ENCODE results near the gene NACA.
"Not testable (repeated sequence)": the region's sequence is repeated elsewhere in the genome, so short reads cannot be mapped to it uniquely, and the experiment has no call there.

The NACA gene

DNA sequence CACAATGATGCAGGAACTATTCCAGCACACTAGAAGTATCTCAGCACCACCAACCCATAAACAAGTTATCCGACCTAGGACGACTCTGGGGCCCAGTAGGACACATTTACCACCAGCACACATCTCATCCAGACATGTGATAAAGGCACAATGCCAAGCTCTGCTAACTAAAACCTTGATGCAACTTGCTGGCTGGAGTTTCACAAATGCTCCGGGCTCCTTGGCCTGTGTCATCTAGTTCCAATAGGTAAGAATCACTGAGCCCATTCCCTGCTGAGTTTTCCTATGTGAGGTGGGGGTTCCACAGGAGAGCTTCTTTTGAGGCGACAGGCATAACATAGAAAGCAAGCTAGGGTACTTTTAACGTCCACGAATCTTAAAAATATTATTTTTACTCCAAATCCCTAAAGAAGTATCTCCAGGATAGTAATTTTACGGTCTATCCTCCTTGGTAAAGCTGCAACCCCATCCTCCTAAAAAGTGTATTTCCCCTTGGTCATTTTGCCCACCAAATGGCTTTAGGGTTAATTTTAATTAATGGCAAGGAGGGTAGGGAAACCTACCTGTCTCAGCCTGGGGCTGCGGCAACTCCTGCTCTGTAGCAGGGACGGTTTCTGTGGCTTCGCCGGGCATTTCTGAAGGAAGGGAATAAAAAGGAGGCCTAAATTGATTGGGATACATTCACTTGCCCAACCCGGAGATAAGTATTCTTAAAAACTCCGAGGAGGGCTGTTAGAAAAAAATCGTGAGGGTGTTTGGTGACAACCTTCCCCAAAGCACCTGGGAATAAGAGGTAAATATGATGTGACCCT is 1.0 kb downstream of the NACA start:
- DNase-seq, result peak; percentile 16

- DNase-seq, result no peak
These were observed 1.7 kb downstream of the NACA start for GRCh38 chr12:56723352-56723751.

GRCh38 chr12:56722832-56723231 is 2.3 kb downstream of the NACA start:
- DNase-seq, result no peak

DNA sequence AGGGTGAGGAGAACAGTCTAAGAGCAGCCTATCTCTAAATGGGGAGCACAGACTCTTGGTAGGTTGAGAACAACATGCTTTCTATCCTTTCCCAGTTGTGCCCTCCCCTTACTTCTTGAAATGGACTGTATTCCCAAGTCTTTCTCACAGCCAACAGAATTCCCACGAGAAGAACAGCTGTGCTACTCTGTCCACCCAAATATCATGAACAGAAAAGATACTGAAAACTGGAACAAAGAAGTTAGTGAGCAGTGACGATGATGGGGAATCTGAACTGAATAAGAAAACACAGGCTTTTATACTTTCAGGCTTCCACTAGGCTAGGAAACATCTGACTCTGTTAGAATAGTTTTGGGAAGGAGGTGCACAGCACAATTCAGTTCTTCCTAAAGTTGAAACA is 3.4 kb downstream of the NACA start:
- DNase-seq, result no peak

- DNase-seq, result no peak
These were observed 3.9 kb downstream of the NACA start for GRCh38 chr12:56721216-56721615.

GRCh38 chr12:56720731-56721151 is 4.4 kb downstream of the NACA start:
- no peak for DNase-seq

DNA sequence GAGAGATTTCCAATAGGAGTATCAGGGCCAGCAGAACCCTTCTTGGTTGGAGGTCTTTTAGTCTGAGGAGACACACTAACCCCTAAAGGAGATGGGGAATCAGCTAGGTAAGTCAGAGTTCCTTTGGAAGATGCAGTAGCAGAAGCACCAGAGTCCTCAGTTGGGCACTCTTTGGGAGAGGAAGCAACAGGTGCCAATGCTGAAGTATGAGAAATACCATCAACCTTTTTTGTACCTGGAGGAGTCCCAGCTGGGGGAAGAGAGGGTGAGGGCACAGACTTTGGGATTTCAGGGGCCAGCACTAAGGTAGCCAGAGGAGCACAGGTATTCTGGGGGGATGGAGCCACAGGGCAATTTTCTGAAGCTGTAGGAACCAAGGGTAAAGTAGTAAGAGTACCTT is 6.0 kb downstream of the NACA start:
- no peak for DNase-seq

GRCh38 chr12:56718636-56719035 is 6.5 kb downstream of the NACA start:
- DNase-seq, result no peak

- DNase-seq, result no peak
These were observed 7.0 kb downstream of the NACA start for GRCh38 chr12:56718149-56718548.

GRCh38 chr12:56716933-56717880 is 7.9 kb downstream of the NACA start:
- no peak for DNase-seq

DNA sequence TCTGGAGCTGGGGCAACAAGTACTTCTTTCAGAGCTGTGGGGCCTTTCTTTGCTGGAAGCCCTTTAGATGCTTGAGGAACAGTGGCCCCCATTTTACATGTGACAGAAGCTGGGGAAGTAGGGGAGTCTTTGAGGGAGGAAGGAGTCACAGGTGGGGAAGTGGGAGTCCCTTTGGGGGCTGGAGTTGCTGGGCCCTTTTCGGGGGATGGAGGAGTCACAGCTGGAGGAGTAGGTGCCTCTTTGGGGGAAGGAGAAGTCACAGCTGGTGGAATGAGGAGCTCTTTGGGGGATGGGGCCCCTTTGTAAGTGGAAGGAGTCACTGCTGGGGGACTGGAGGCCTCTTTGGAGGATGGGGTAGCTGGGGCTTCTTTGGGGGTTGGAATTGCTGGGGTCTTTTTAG is 8.6 kb downstream of the NACA start:
- DNase-seq, result no peak

GRCh38 chr12:56715798-56716197 is 9.3 kb downstream of the NACA start:
- no peak for DNase-seq

DNA sequence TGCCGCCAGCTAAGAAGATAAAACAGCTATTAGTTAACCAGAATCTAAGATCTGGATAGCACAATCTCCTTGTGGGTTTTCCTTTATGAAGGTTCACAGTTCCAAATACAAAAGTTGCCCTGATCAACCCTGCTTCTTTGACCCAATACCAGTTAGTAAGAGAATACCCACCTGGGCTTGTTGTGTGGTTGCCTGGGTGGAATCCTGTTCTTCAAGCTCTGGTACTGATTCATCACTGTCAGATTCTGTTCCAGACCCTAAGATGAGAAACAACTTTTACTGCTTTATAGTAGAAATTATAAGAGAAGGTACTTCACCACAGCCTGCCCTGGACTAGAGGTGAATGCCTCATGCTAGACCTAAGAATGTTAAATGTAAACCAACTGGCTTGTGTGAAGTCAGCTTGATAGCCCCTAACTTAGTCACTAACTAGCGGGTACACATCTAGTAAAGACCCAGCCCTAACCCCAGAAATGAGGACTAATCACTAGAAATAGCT is 10.6 kb downstream of the NACA start:
- no peak for DNase-seq

DNA sequence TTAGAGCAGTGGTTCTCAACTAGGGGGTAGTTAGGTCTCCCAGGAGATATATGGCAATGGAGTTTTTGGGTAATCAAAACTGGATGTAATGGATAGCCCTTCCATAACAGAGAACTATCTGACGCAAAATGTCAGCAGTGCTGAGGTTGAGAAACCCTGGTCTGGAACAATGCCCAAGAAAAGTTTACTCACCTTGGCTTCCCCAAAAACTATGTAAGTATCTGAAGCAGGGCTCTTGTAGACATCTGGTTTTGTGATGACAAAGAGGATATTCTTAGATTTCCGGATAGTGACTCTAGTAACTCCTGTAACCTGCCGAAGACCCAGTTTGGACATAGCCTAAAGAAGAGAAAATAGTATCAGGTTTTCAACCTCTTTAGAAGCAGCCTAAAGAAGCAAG is 11.8 kb downstream of the NACA start:
- no peak for DNase-seq

DNA sequence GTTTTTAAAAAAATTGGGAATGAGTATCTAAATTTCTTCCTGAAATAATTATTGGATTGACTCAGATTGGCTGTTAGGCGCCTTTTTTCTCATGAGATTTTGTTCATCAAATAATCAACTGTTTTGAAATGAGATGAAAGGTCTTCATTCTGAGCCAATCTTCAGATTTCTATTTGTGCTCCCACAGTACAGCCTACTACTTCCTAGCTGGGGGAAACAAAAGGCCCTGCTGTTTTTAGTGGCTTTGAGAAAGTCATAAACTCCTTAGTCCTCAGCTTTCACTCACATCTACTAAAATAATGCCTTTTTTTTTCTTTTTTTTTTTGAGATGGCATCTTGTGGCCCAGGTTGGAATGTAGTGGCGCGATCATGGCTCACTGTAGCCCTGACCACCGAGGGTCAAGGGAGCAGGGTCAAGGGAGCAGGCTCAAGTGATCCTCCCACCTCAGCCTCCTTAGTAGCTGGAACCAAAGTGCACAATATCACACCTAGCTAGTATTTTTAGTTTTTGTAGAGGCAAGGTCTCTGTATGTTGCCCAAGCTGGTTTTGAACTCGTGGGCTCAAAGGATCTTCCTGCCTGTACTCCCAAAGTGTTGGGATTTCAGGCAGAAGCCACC is 15.2 kb downstream of the NACA start:
- DNase-seq, result no peak

- DNase-seq, result not testable (repeated sequence)
These were observed 20.6 kb downstream of the NACA start for GRCh38 chr12:56704522-56704921.

- no peak for DNase-seq
These were observed 26.0 kb downstream of the NACA start for GRCh38 chr12:56699020-56699661.

GRCh38 chr12:56695327-56696101 is 29.6 kb downstream of the NACA start:
- DNase-seq, result no peak

- DNase-seq, result no peak
These were observed 30.9 kb downstream of the NACA start for GRCh38 chr12:56694161-56694560.

DNA sequence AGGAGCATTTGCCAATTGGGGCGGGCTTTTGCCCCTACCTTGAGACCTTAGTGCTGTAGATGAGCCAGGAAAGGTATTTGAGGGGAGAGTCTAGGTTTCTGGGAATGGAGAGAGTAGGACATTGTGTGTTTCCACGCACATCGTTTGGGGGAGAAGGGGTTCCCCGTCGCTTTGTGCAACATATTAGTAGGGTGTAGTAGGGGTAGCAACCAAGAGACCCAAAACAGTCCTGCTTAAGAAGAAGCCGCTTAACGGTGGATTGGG is 36.3 kb downstream of the NACA start:
- no peak for DNase-seq

DNA sequence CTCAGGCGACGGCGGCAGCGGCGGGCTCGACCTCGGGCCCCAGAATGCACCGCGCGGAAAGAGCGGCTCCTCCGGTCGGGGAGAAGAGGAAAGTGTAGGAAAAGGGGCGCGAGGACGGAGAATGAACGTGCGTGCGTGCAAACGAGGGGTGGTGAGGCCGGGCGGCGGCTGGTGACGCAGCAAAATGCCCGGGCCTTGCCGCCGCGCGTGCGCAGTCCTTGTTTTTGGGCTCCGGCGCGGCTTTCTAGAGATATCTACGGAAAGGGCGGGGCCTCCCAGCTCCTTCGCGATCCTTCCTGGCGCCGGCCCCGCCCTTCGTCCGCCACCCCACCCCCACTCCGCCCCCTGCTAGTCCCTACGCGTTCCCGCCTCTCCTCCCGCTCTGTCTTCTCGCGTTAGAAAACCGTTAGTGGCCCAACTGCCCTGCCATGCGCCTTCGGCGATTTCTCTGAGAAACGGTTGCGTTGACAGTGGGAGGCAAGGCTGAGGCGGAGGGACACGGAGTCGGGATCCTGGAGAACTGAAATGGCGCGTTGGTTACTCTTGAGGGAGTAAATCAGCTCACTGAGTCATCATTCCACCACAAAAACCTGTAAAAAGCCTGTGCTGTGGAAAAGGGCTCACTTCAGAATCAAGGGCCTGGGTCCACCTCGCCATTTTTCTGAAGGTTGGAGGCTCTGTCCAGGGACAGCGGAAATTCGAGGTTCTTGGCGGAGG is 36.8 kb downstream of the NACA start, which contains the start of gene PTGES3:
PTGES3 (minus strand) TSS at position 156 of the 717 bp plus-strand sequence. CDS start 285 bp downstream, outside the sequence.
- peak; percentile 98 for DNase-seq
